ENCODE measurements around the gene CPT1A. TPM values are rescaled to one million over a fixed set of nuclear protein-coding genes. Genes with fewer than 3 reads are reported as not detected.
A peak's percentile ranks its signal among the peaks of the same experiment; 100 is the strongest.

CPT1A gene
- polyA plus RNA-seq, 1 experiment: 29.8 TPM

GRCh38 chr11:68844376-68844775 is 2.7 kb upstream of the CPT1A start:
- CTCF ChIA-PET: interaction anchor here (1.4 kb wide), 1 partner anchor 10 kb away, joined by 3 read pairs; no protein-coding TSS in a partner anchor
- Histone ChIP-seq H3K4me3 (ENCODE audit: low read depth, low read length) (no peak overlapping the region), H3K27me3 (ENCODE audit: control insufficient read depth, insufficient read depth, low read length) (peaks cover 9% of the 10 kb centered on the region), H3K36me3 (ENCODE audit: control insufficient read depth, insufficient read depth, low read length) (no peaks in the 10 kb centered on the region)
- POLR2A ChIA-PET: no interaction called here
- no peak for TF ChIP-seq CTCF (IDR thresholded peaks at IDR 0.05; ENCODE audit: insufficient read depth, low read depth, low read length)
- no peak for DNase-seq (ENCODE audit: low read depth)

GRCh38 chr11:68843703-68844312 is 2.1 kb upstream of the CPT1A start:
- Histone ChIP-seq H3K4me3 (ENCODE audit: low read depth, low read length) (no peak overlapping the region), H3K27me3 (ENCODE audit: control insufficient read depth, insufficient read depth, low read length) (peaks cover 9% of the 10 kb centered on the region), H3K36me3 (ENCODE audit: control insufficient read depth, insufficient read depth, low read length) (no peaks in the 10 kb centered on the region)
- ChIA-PET CTCF (interaction anchor here (0.6 to 1.4 kb wide), 2 partner anchors 11 to 30 kb away, joined by 3 read pairs; no protein-coding TSS in a partner anchor), POLR2A (no interaction called here)
- no peak for DNase-seq (ENCODE audit: low read depth)
- TF ChIP-seq CTCF (IDR thresholded peaks at IDR 0.05; ENCODE audit: insufficient read depth, low read depth, low read length): no peak

- no peak for TF ChIP-seq CTCF (IDR thresholded peaks at IDR 0.05; ENCODE audit: insufficient read depth, low read depth, low read length)
- Histone ChIP-seq H3K4me3 (ENCODE audit: low read depth, low read length) (peak overlapping the region; percentile 20), H3K27me3 (ENCODE audit: control insufficient read depth, insufficient read depth, low read length) (peaks cover 9% of the 10 kb centered on the region), H3K36me3 (ENCODE audit: control insufficient read depth, insufficient read depth, low read length) (no peaks in the 10 kb centered on the region)
- POLR2A ChIA-PET: interaction anchor here (1.5 kb wide), 1 partner anchor 47 kb away, joined by 5 read pairs; no protein-coding TSS in a partner anchor
- no peak for DNase-seq (ENCODE audit: low read depth)
- CTCF ChIA-PET: interaction anchor here (0.6 to 1.7 kb wide), 2 partner anchors 26 to 31 kb away, joined by 3 to 4 read pairs; no protein-coding TSS in a partner anchor
Observed at GRCh38 chr11:68843052-68843561, 1.4 kb upstream of the CPT1A start.

- ChIA-PET CTCF (interaction anchor here (1.1 to 1.7 kb wide), 3 partner anchors 27 to 48 kb away, joined by 4 to 5 read pairs (median 5); no protein-coding TSS in a partner anchor), POLR2A (interaction anchor here (1.5 kb wide), 1 partner anchor 47 kb away, joined by 5 read pairs; no protein-coding TSS in a partner anchor)
- Histone ChIP-seq H3K36me3 (ENCODE audit: control insufficient read depth, insufficient read depth, low read length) (no peaks in the 10 kb centered on the region), H3K27me3 (ENCODE audit: control insufficient read depth, insufficient read depth, low read length) (peaks cover 7% of the 10 kb centered on the region), H3K4me3 (ENCODE audit: low read depth, low read length) (peak overlapping the region; percentile 73)
- TF ChIP-seq CTCF (IDR thresholded peaks at IDR 0.05; ENCODE audit: insufficient read depth, low read depth, low read length): no peak
- no peak for DNase-seq (ENCODE audit: low read depth)
Observed at GRCh38 chr11:68842427-68843051, 823 bp upstream of the CPT1A start.
